ENCODE results near the gene NOS1AP. TPM values are rescaled to one million over a fixed set of nuclear protein-coding genes. Genes with fewer than 3 reads are reported as not detected.

NOS1AP gene
- polyA plus RNA-seq, 3 donors: 0.12 TPM; not detected in 2

- peaks cover 3 to 8% of the 10 kb centered on the region in 2 donors for H3K36me3 Mint-ChIP-seq
These were observed 40.8 kb upstream of the NOS1AP start for GRCh38 chr1:162028726-162029125.

GRCh38 chr1:162029157-162029556 lies 40.3 kb upstream of the NOS1AP start:
- no peak for DNase-seq
- Histone ChIP-seq H3K36me3 (replicated peaks in 1 of 2; ENCODE audit: control insufficient read depth in 1 of 2, insufficient read depth in 2 of 2, low read length in 2 of 2) (no peaks in the 10 kb centered on the region), H3K4me3 (replicated peaks in 1 of 3; ENCODE audit: low read depth in 2 of 3, low read length in 3 of 3) (no peak overlapping the region), H3K4me2 (replicated peaks; ENCODE audit: extremely low read depth, low read length, poor library complexity, severe bottlenecking) (no peak overlapping the region), H3K79me2 (ENCODE audit: insufficient read depth, low read length) (no peaks in the 10 kb centered on the region), H2AFZ (ENCODE audit: insufficient read depth, low read depth, low read length, poor library complexity, severe bottlenecking) (no peak overlapping the region), H3K9ac (ENCODE audit: insufficient read depth, low read length, poor library complexity, severe bottlenecking) (no peak overlapping the region), H3K27ac (ENCODE audit: low read depth in 1 of 2, low read length in 2 of 2) (peak overlapping the region; percentile 41 to 58), H4K20me1 (ENCODE audit: insufficient read depth, low read length) (no peaks in the 10 kb centered on the region), H3K4me1 (ENCODE audit: control insufficient read depth in 1 of 2, insufficient read depth in 2 of 2, low read length in 2 of 2) (peaks cover 15 to 20% of the 10 kb centered on the region in 2 donors), H3K27me3 (ENCODE audit: control insufficient read depth in 2 of 2, insufficient read depth in 2 of 2, low read length in 2 of 2) (peaks cover 7 to 23% of the 10 kb centered on the region in 2 donors), H3K9me3 (replicated peaks in 1 of 2; ENCODE audit: control insufficient read depth in 1 of 2, insufficient read depth in 1 of 2, low read length in 2 of 2) (peaks cover 0 to 4% of the 10 kb centered on the region in 2 donors)
- Mint-ChIP-seq H3K4me1 (peaks cover 26% of the 10 kb centered on the region), H3K4me3 (peak overlapping the region in 1 of 2 donors; percentile 21), H3K27me3 (ENCODE audit: low read depth in 3 of 3) (peaks cover 15 to 39% (median 30%) of the 10 kb centered on the region in 3 donors), H3K36me3 (peaks cover 3 to 8% of the 10 kb centered on the region in 2 donors), H3K27ac (peak overlapping the region; percentile 69 to 87 (median 81)), H3K9me3 (peaks cover 4 to 16% (median 9%) of the 10 kb centered on the region in 7 donors)
- intact Hi-C loops (cut with micrococcal nuclease): no loop called here
- 95% methylated on average over 2 of the region's 4 CpGs for WGBS (ENCODE audit: insufficient coverage)
- no peak for TF ChIP-seq CTCF (IDR thresholded peaks at IDR 0.05)

More at GRCh38 chr1:162028726-162029125, 40.8 kb upstream of the NOS1AP start:
- no peak for TF ChIP-seq CTCF (IDR thresholded peaks at IDR 0.05)
- Histone ChIP-seq H2AFZ (ENCODE audit: insufficient read depth, low read depth, low read length, poor library complexity, severe bottlenecking) (no peak overlapping the region), H3K4me1 (ENCODE audit: control insufficient read depth in 1 of 2, insufficient read depth in 2 of 2, low read length in 2 of 2) (peaks cover 18 to 25% of the 10 kb centered on the region in 2 donors), H3K4me3 (replicated peaks in 1 of 3; ENCODE audit: low read depth in 2 of 3, low read length in 3 of 3) (no peak overlapping the region), H3K27me3 (ENCODE audit: control insufficient read depth in 2 of 2, insufficient read depth in 2 of 2, low read length in 2 of 2) (peaks cover 7 to 26% of the 10 kb centered on the region in 2 donors), H3K4me2 (replicated peaks; ENCODE audit: extremely low read depth, low read length, poor library complexity, severe bottlenecking) (no peak overlapping the region), H3K9ac (ENCODE audit: insufficient read depth, low read length, poor library complexity, severe bottlenecking) (no peak overlapping the region), H3K9me3 (replicated peaks in 1 of 2; ENCODE audit: control insufficient read depth in 1 of 2, insufficient read depth in 1 of 2, low read length in 2 of 2) (peaks cover 0 to 4% of the 10 kb centered on the region in 2 donors), H3K27ac (ENCODE audit: low read depth in 1 of 2, low read length in 2 of 2) (peak overlapping the region; percentile 41 to 58), H3K79me2 (ENCODE audit: insufficient read depth, low read length) (no peaks in the 10 kb centered on the region), H4K20me1 (ENCODE audit: insufficient read depth, low read length) (no peaks in the 10 kb centered on the region), H3K36me3 (replicated peaks in 1 of 2; ENCODE audit: control insufficient read depth in 1 of 2, insufficient read depth in 2 of 2, low read length in 2 of 2) (no peaks in the 10 kb centered on the region)
- H3K27ac Mint-ChIP-seq: peak overlapping the region; percentile 69 to 87 (median 81)
- peaks cover 7 to 16% (median 9%) of the 10 kb centered on the region in 7 donors for H3K9me3 Mint-ChIP-seq
- 0% methylated on average over 1 of the region's 6 CpGs for WGBS (ENCODE audit: insufficient coverage)
- DNase-seq: peak; percentile 90 to 96 (median 93)
- intact Hi-C loops (cut with micrococcal nuclease): no loop called here
- H3K4me1 Mint-ChIP-seq: peaks cover 29% of the 10 kb centered on the region
- peaks cover 17 to 43% (median 31%) of the 10 kb centered on the region in 3 donors for H3K27me3 Mint-ChIP-seq (ENCODE audit: low read depth in 3 of 3)
- peak overlapping the region in 1 of 2 donors; percentile 21 for H3K4me3 Mint-ChIP-seq
